Measurements from ENCODE around the gene OPA1. TPM values are rescaled to one million over a fixed set of nuclear protein-coding genes. Genes with fewer than 3 reads are reported as not detected.

The OPA1 gene
- total RNA-seq, 4 donors from 2014 or later = 42.2 to 56.1 (median 47.2) TPM

GRCh38 chr3:193572426-193572908 is 20.5 kb upstream of the OPA1 start:
- Histone ChIP-seq H3K27ac (replicated peaks in 1 of 4) (no peak overlapping the region), H3K36me3 (no peaks in the 10 kb centered on the region), H3K4me1 (no peaks in the 10 kb centered on the region), H3K9me3 (no peaks in the 10 kb centered on the region), H3K27me3 (no peaks in the 10 kb centered on the region), H3K4me3 (no peak overlapping the region)
- intact Hi-C loops (cut with DNase I) = loop anchor here (5.0 to 10.0 kb wide), 4 partner anchors 110 to 1108 kb away; no protein-coding TSS in a partner anchor
- TF ChIP-seq EP300 (IDR thresholded peaks at IDR 0.05) = no peak
- TF ChIP-seq, protein P1, sequence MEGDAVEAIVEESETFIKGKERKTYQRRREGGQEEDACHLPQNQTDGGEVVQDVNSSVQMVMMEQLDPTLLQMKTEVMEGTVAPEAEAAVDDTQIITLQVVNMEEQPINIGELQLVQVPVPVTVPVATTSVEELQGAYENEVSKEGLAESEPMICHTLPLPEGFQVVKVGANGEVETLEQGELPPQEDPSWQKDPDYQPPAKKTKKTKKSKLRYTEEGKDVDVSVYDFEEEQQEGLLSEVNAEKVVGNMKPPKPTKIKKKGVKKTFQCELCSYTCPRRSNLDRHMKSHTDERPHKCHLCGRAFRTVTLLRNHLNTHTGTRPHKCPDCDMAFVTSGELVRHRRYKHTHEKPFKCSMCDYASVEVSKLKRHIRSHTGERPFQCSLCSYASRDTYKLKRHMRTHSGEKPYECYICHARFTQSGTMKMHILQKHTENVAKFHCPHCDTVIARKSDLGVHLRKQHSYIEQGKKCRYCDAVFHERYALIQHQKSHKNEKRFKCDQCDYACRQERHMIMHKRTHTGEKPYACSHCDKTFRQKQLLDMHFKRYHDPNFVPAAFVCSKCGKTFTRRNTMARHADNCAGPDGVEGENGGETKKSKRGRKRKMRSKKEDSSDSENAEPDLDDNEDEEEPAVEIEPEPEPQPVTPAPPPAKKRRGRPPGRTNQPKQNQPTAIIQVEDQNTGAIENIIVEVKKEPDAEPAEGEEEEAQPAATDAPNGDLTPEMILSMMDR (IDR thresholded peaks at IDR 0.05) = peak; percentile 62 to 78 (median 67)
- 9% methylated on average over 9 of the region's 10 CpGs for WGBS
- peak; percentile 89 for DNase-seq (ENCODE audit: extremely low spot score)

GRCh38 chr3:193573403-193574191 is 19.4 kb upstream of the OPA1 start:
- 61% methylated on average over 4 of the region's 4 CpGs for WGBS
- DNase-seq (ENCODE audit: extremely low spot score) = peak; percentile 37
- Histone ChIP-seq H3K36me3 (no peaks in the 10 kb centered on the region), H3K9me3 (no peaks in the 10 kb centered on the region), H3K4me1 (no peaks in the 10 kb centered on the region), H3K27ac (replicated peaks in 1 of 4) (no peak overlapping the region), H3K27me3 (no peaks in the 10 kb centered on the region), H3K4me3 (no peak overlapping the region)
- intact Hi-C loops (cut with DNase I) = loop anchor here (5.0 to 10.0 kb wide), 4 partner anchors 111 to 1109 kb away; no protein-coding TSS in a partner anchor
- TF ChIP-seq EP300 (IDR thresholded peaks at IDR 0.05) (no peak), POLR2AphosphoS5 (IDR thresholded peaks at IDR 0.05) (no peak), POLR2A (IDR thresholded peaks at IDR 0.05; ENCODE audit: low read depth) (no peak)
- TF ChIP-seq, protein P1 (IDR thresholded peaks at IDR 0.05) = no peak

- H3K9me3 ChIP-seq = no peaks in the 10 kb centered on the region
- no peaks in the 10 kb centered on the region for H3K27me3 ChIP-seq
- H3K36me3 ChIP-seq = no peaks in the 10 kb centered on the region
- H3K4me3 ChIP-seq = no peak overlapping the region
- no peak overlapping the region for H3K27ac ChIP-seq (replicated peaks in 1 of 4)
- H3K4me1 ChIP-seq = no peaks in the 10 kb centered on the region
- intact Hi-C loops (cut with DNase I) = loop anchor here (5.0 to 10.0 kb wide), 4 partner anchors 112 to 1110 kb away; no protein-coding TSS in a partner anchor
- DNase-seq (ENCODE audit: extremely low spot score) = peak; percentile 50
- 60% methylated on average over 2 of the region's 2 CpGs for WGBS
- TF ChIP-seq, protein P1 (IDR thresholded peaks at IDR 0.05) = no peak
- no peak for TF ChIP-seq EP300 (IDR thresholded peaks at IDR 0.05)
- TF ChIP-seq POLR2A (IDR thresholded peaks at IDR 0.05; ENCODE audit: low read depth) = no peak
- TF ChIP-seq POLR2AphosphoS5 (IDR thresholded peaks at IDR 0.05) = no peak
Measured at GRCh38 chr3:193574488-193575070, 18.4 kb upstream of the OPA1 start.

GRCh38 chr3:193585530-193585929 is 7.5 kb upstream of the OPA1 start:
- H3K27me3 ChIP-seq = no peaks in the 10 kb centered on the region
- intact Hi-C loops (cut with DNase I) = no loop called here
- no peaks in the 10 kb centered on the region for H3K36me3 ChIP-seq
- no peaks in the 10 kb centered on the region for H3K9me3 ChIP-seq
- no peak overlapping the region for H3K4me3 ChIP-seq
- no peak for TF ChIP-seq POLR2A (IDR thresholded peaks at IDR 0.05; ENCODE audit: low read depth)
- TF ChIP-seq, protein P1 (IDR thresholded peaks at IDR 0.05) = no peak
- TF ChIP-seq EP300 (IDR thresholded peaks at IDR 0.05) = no peak
- TF ChIP-seq POLR2AphosphoS5 (IDR thresholded peaks at IDR 0.05) = no peak
- no peaks in the 10 kb centered on the region for H3K4me1 ChIP-seq
- WGBS = 85% methylated on average over 9 of the region's 9 CpGs
- H3K27ac ChIP-seq (replicated peaks in 1 of 4) = no peak overlapping the region
- no peak for DNase-seq (ENCODE audit: extremely low spot score)
